Calu3 (cell line): ENCODE measurements around the gene TLK1. TPM values are rescaled to one million over a fixed set of nuclear protein-coding genes. Genes with fewer than 3 reads are reported as not detected.

Source experiments
- BruUV-seq: library from RNA; stranded (reverse); fragments of 400-500 nt; replicated peaks from 2 replicates; lab custom pipeline; 2021; lab: Mats Ljungman, UMichigan
- CTCF ChIA-PET: fragments of 300-600 bp; sonication (Branson Sonifier 250); formaldehyde crosslinking; loops from one replicate; lab custom pipeline; 2022; ENCODE audit warnings: antibody characterized with exemption; lab: Charles Lee
- DNase-seq: peaks from one replicate; pipeline ENCODE4 v3.0.0; 2022
- H3K27ac Mint-ChIP-seq: one replicate; pipeline ENCODE4 v1.8.0; 2022; ENCODE audit warnings: mixed read lengths; ENCODE audit not compliant: unreplicated experiment
- H3K27me3 Mint-ChIP-seq: one replicate; pipeline ENCODE4 v1.8.0; 2022; ENCODE audit warnings: mixed read lengths; ENCODE audit not compliant: unreplicated experiment
- H3K36me3 Mint-ChIP-seq: one replicate; pipeline ENCODE4 v1.8.0; 2022; ENCODE audit warnings: mild to moderate bottlenecking, moderate library complexity, mixed read lengths; ENCODE audit not compliant: insufficient read depth, unreplicated experiment
- H3K4me1 Mint-ChIP-seq: one replicate; pipeline ENCODE4 v1.8.0; 2022; ENCODE audit warnings: mild to moderate bottlenecking, low read depth, mixed read lengths; ENCODE audit not compliant: unreplicated experiment
- H3K4me3 Mint-ChIP-seq: one replicate; pipeline ENCODE4 v1.8.0; 2022; ENCODE audit warnings: mild to moderate bottlenecking, low read depth, moderate library complexity, mixed read lengths; ENCODE audit not compliant: unreplicated experiment
- H3K9me3 Mint-ChIP-seq: one replicate; pipeline ENCODE4 v1.8.0; 2022; ENCODE audit warnings: low read depth, mixed read lengths; ENCODE audit not compliant: unreplicated experiment
- intact Hi-C: fragments of 100-400 bp; cut with micrococcal nuclease; formaldehyde crosslinking; loops from one replicate; pipeline ENCODE4 v1.10.0; 2022; ENCODE audit not compliant: unreplicated experiment
- total RNA-seq: library from RNA; stranded (reverse); gene quantifications from 2 replicates; pipeline ENCODE4 v1.2.3, GENCODE V29; 2022
- TF ChIP-seq, protein P1 (sequence below): fragments of 200-600 bp; IDR thresholded peaks from one replicate; pipeline ENCODE4 v1.8.0; 2022; ENCODE audit warnings: antibody characterized with exemption; ENCODE audit not compliant: unreplicated experiment

Gene TLK1
- total RNA-seq, 1 experiment from 2014 or later = 64.7 TPM

DNA sequence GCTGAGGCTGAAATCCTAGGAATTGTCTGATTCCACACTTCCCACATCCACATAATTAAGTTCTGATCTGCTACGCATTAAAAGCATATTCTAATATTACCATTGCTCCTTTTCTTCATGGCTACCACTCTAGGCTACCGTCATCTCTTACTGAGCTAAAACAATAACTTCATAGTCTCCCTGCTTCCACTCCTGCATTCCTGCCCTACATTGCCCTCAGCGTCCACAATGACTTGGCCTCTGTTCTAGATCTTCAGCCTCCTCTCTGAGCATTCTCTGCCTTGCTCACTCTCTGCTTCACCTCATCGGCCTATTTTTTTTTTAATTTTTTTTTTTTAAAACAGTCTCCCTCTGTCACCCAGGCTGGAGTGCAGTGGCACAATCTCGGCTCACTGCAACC is 15.8 kb upstream of the TLK1 start:
- peaks cover 12% of the 10 kb centered on the region for H3K4me1 Mint-ChIP-seq
- intact Hi-C loops = no loop called here

DNA sequence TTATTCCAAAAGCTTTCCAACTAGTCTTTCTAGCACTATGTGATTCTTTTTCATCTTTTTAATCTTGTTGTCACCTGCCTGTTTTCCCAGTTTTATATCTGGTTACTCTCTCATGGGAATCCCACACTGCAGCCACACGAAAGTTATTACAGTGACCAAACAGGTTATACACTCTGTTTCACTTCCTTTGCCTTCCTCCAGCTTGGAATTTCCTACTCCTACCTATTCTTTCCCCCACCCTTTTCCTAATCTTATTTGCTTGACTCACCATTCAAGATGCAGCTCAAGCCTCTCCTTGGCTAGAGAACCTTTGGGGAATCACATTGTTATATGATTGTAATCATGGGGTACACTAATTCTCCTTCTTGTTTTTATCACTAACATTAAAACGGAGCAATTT is 13.4 kb upstream of the TLK1 start:
- Mint-ChIP-seq H3K27ac (no peak overlapping the region), H3K4me3 (no peak overlapping the region), H3K9me3 (peaks cover 3% of the 10 kb centered on the region), H3K4me1 (peaks cover 12% of the 10 kb centered on the region), H3K36me3 (no peaks in the 10 kb centered on the region), H3K27me3 (no peaks in the 10 kb centered on the region)
- no peak for DNase-seq
- CTCF ChIA-PET = interaction anchor here (0.6 to 1.1 kb wide), 3 partner anchors 27 to 371 kb away, joined by 3 to 7 read pairs (median 4); no protein-coding TSS in a partner anchor
- TF ChIP-seq, protein P1, sequence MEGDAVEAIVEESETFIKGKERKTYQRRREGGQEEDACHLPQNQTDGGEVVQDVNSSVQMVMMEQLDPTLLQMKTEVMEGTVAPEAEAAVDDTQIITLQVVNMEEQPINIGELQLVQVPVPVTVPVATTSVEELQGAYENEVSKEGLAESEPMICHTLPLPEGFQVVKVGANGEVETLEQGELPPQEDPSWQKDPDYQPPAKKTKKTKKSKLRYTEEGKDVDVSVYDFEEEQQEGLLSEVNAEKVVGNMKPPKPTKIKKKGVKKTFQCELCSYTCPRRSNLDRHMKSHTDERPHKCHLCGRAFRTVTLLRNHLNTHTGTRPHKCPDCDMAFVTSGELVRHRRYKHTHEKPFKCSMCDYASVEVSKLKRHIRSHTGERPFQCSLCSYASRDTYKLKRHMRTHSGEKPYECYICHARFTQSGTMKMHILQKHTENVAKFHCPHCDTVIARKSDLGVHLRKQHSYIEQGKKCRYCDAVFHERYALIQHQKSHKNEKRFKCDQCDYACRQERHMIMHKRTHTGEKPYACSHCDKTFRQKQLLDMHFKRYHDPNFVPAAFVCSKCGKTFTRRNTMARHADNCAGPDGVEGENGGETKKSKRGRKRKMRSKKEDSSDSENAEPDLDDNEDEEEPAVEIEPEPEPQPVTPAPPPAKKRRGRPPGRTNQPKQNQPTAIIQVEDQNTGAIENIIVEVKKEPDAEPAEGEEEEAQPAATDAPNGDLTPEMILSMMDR = no peak
- no TSS peak for BruUV-seq
- intact Hi-C loops = no loop called here

More for the DNA sequence above, 15.8 kb upstream of the TLK1 start:
- H3K9me3 Mint-ChIP-seq = peaks cover 3% of the 10 kb centered on the region
- BruUV-seq = no TSS peak
- CTCF ChIA-PET = interaction anchor here (0.8 kb wide), 1 partner anchor 15 kb away, joined by 4 read pairs; the partner anchor contains the start of gene TLK1
- no peaks in the 10 kb centered on the region for H3K27me3 Mint-ChIP-seq
- DNase-seq = no peak
- H3K27ac Mint-ChIP-seq = no peak overlapping the region
- no peaks in the 10 kb centered on the region for H3K36me3 Mint-ChIP-seq
- TF ChIP-seq, protein P1 = no peak
- no peak overlapping the region for H3K4me3 Mint-ChIP-seq

DNA sequence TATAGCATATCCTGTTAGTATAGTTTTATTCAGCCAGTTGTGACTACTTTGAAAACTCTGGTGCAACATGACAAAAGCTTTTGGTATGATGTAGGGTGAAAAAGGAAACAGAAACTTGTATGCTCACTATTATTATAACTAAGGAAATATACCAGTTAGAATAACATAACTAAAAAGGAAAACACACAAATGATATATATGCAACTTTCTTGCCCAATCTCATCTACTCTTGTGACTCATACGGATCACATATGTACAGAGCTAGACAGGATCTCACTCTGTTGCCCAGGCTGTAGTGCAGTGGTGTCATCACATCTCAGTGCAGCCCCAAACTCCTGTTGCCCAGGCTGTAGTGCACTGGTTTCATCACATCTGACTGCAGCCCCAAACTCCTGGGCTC is 12.4 kb upstream of the TLK1 start:
- Mint-ChIP-seq H3K4me1 (peaks cover 12% of the 10 kb centered on the region), H3K27ac (no peak overlapping the region), H3K4me3 (no peak overlapping the region), H3K27me3 (no peaks in the 10 kb centered on the region), H3K36me3 (no peaks in the 10 kb centered on the region), H3K9me3 (peaks cover 3% of the 10 kb centered on the region)
- no peak for DNase-seq
- TF ChIP-seq, protein P1 = no peak
- intact Hi-C loops = no loop called here
- CTCF ChIA-PET = no interaction called here
- no TSS peak for BruUV-seq

DNA sequence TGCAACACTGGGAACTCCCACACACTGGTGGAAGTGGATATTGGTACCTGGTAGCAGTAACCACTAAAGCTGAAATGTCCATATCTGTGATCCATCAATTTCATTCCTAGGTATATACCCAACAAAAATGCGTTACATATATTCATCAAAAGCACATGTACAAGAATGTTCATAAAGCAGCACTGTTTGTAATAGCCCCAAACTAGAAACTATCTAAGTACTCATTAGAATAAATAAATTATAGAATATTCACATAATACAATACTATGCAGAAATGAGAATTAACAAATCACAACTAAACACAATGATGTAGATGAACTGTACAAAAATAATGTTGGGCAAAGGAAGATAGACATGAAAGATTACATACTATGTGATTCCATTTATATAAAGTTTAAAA is 11.1 kb upstream of the TLK1 start:
- CTCF ChIA-PET = no interaction called here
- TF ChIP-seq, protein P1 = no peak
- H3K36me3 Mint-ChIP-seq = no peaks in the 10 kb centered on the region
- intact Hi-C loops = no loop called here
- H3K4me3 Mint-ChIP-seq = no peak overlapping the region
- H3K9me3 Mint-ChIP-seq = peaks cover 3% of the 10 kb centered on the region
- DNase-seq = no peak
- no TSS peak for BruUV-seq
- H3K4me1 Mint-ChIP-seq = peaks cover 18% of the 10 kb centered on the region
- no peak overlapping the region for H3K27ac Mint-ChIP-seq
- no peaks in the 10 kb centered on the region for H3K27me3 Mint-ChIP-seq
